ENCODE measurements around the gene COLEC11. TPM values are rescaled to one million over a fixed set of nuclear protein-coding genes. Genes with fewer than 3 reads are reported as not detected.

The COLEC11 gene
- total and polyA plus RNA-seq, 2 experiments from 2014 or later: 1.3 to 1.5 TPM

- peaks cover 4% of the 10 kb centered on the region; the same call in 2 of the 3 replicates for H3K9me3 Mint-ChIP-seq
- Histone ChIP-seq H3K4me2 (no peak overlapping the region), H3F3A (replicated peaks; ENCODE audit: low read depth) (no peaks in the 10 kb centered on the region), H3K79me2 (replicated peaks; ENCODE audit: insufficient read depth) (no peaks in the 10 kb centered on the region), H3K4me1 (ENCODE audit: insufficient read depth) (0 out of 2 replicates have a peak, but pooled peaks cover 4% of the 10 kb centered on the region), H3K36me3 (ENCODE audit: insufficient read depth) (no peaks in the 10 kb centered on the region), H3K4me3 (no peak overlapping the region), H3K27ac (ENCODE audit: low read depth) (no peak overlapping the region), H3K27me3 (ENCODE audit: insufficient read depth) (no peaks in the 10 kb centered on the region), H3K9me2 (ENCODE audit: insufficient read depth) (no peaks in the 10 kb centered on the region), H4K20me1 (replicated peaks; ENCODE audit: insufficient read depth) (no peaks in the 10 kb centered on the region), H2AFZ (no peak overlapping the region)
- TF ChIP-seq ZNF114 (CRISPR knock-in tag; IDR thresholded peaks at IDR 0.05) (no peak), CREB1 (CRISPR knock-in tag; IDR thresholded peaks at IDR 0.05; ENCODE audit: low read depth) (no peak), CTCF (conservative IDR thresholded peaks at IDR 0.05; ENCODE audit: low read depth in 2 of 2) (no peak), EZH2 (IDR thresholded peaks at IDR 0.05; ENCODE audit: low read depth, unreplicated experiment) (no peak), ETS1 (IDR thresholded peaks at IDR 0.05) (no peak), NANOG (IDR thresholded peaks at IDR 0.05; ENCODE audit: borderline replicate concordance) (no peak), JUNB (IDR thresholded peaks at IDR 0.05; ENCODE audit: unreplicated experiment) (no peak)
- TF ChIP-seq, protein P1, sequence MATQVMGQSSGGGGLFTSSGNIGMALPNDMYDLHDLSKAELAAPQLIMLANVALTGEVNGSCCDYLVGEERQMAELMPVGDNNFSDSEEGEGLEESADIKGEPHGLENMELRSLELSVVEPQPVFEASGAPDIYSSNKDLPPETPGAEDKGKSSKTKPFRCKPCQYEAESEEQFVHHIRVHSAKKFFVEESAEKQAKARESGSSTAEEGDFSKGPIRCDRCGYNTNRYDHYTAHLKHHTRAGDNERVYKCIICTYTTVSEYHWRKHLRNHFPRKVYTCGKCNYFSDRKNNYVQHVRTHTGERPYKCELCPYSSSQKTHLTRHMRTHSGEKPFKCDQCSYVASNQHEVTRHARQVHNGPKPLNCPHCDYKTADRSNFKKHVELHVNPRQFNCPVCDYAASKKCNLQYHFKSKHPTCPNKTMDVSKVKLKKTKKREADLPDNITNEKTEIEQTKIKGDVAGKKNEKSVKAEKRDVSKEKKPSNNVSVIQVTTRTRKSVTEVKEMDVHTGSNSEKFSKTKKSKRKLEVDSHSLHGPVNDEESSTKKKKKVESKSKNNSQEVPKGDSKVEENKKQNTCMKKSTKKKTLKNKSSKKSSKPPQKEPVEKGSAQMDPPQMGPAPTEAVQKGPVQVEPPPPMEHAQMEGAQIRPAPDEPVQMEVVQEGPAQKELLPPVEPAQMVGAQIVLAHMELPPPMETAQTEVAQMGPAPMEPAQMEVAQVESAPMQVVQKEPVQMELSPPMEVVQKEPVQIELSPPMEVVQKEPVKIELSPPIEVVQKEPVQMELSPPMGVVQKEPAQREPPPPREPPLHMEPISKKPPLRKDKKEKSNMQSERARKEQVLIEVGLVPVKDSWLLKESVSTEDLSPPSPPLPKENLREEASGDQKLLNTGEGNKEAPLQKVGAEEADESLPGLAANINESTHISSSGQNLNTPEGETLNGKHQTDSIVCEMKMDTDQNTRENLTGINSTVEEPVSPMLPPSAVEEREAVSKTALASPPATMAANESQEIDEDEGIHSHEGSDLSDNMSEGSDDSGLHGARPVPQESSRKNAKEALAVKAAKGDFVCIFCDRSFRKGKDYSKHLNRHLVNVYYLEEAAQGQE (IDR thresholded peaks at IDR 0.05; ENCODE audit: unreplicated experiment): no peak
- peaks cover 2% of the 10 kb centered on the region for H3K27me3 Mint-ChIP-seq (ENCODE audit: insufficient read depth, low read depth, poor library complexity)
- no peak for DNase-seq (ENCODE audit: low spot score)
- peaks cover 11% of the 10 kb centered on the region for H3K4me1 Mint-ChIP-seq
- no peak for ATAC-seq
- H3K36me3 Mint-ChIP-seq (ENCODE audit: low read depth): no peaks in the 10 kb centered on the region
- no peak overlapping the region for H3K27ac Mint-ChIP-seq
- no peak overlapping the region for H3K4me3 Mint-ChIP-seq
Measured at GRCh38 chr2:3664118-3664517, 69.2 kb downstream of the COLEC11 start.

DNA sequence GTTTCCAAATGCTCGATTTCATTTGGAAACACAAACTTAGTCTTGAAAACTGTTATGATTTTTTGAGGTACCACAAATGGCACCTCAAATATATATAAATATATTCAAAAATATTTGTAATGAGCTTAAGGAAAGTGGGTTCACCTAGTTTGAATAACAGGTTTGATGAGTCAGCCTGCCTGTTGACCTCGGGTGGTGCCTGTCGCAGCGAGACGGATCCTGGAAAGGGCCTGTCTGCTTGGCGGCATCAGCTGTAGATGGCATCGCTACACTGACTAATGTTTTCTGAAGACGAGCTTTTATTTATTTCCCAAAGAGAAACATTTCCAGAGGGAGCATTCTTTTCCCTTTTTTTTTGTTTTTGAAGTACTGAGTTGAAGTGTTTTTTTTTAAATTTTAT is 70.0 kb downstream of the COLEC11 start:
- Mint-ChIP-seq H3K4me3 (no peak overlapping the region), H3K27ac (no peak overlapping the region), H3K36me3 (ENCODE audit: low read depth) (peaks cover 3% of the 10 kb centered on the region; the same call in 1 of the 3 replicates), H3K27me3 (ENCODE audit: insufficient read depth, low read depth, poor library complexity) (peaks cover 6% of the 10 kb centered on the region), H3K9me3 (peaks cover 8% of the 10 kb centered on the region; the same call in 2 of the 3 replicates), H3K4me1 (peaks cover 3% of the 10 kb centered on the region)
- no peaks in the 10 kb centered on the region for H4K20me1 ChIP-seq (replicated peaks; ENCODE audit: insufficient read depth)
- H3K4me1 ChIP-seq (ENCODE audit: insufficient read depth): 0 out of 2 replicates have a peak, but pooled peaks cover 4% of the 10 kb centered on the region
- no peak overlapping the region for H3K4me2 ChIP-seq
- H3K4me3 ChIP-seq: no peak overlapping the region
- H3K36me3 ChIP-seq (ENCODE audit: insufficient read depth): no peaks in the 10 kb centered on the region
- H3K9me2 ChIP-seq (ENCODE audit: insufficient read depth): no peaks in the 10 kb centered on the region
- no peaks in the 10 kb centered on the region for H3F3A ChIP-seq (replicated peaks; ENCODE audit: low read depth)
- H3K27me3 ChIP-seq (ENCODE audit: insufficient read depth): no peaks in the 10 kb centered on the region
- H2AFZ ChIP-seq: no peak overlapping the region
- H3K27ac ChIP-seq (ENCODE audit: low read depth): no peak overlapping the region
- H3K79me2 ChIP-seq (replicated peaks; ENCODE audit: insufficient read depth): no peaks in the 10 kb centered on the region
- ATAC-seq (no peak), DNase-seq (ENCODE audit: low spot score) (no peak)
- TF ChIP-seq STAT1 (IDR thresholded peaks at IDR 0.05; ENCODE audit: unreplicated experiment): no peak
- TF ChIP-seq CTCF (conservative IDR thresholded peaks at IDR 0.05; ENCODE audit: low read depth in 2 of 2): no peak
- no peak for TF ChIP-seq CREB1 (CRISPR knock-in tag; IDR thresholded peaks at IDR 0.05; ENCODE audit: low read depth)
- TF ChIP-seq JUNB (IDR thresholded peaks at IDR 0.05; ENCODE audit: unreplicated experiment): no peak
- TF ChIP-seq ETS1 (IDR thresholded peaks at IDR 0.05): no peak
- no peak for TF ChIP-seq NANOG (IDR thresholded peaks at IDR 0.05; ENCODE audit: borderline replicate concordance)
- no peak for TF ChIP-seq POLR2AphosphoS5 (IDR thresholded peaks at IDR 0.05; ENCODE audit: low read depth)

Measured in GM23338 (cell line).